ENCODE results near the gene TECTB.

TECTB gene

DNA sequence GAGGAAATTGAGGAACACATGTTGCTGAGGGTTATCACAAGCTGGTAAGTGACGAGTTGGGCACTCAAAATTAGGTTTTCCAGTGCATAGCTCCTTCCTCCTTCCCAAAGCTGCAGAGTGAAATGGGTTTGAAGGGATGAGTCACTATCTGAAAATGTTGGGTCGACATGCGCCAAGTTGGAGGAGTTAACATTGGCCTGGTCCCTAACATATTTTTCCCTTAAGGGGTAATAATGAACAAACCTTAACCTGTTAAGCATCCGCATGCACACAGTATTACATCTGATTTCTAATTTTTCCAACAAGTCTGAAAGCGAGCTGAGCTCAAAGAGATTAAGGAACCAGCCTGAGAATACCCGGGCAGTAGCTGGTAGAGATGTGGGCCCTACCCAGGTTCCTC, 20.7 kb upstream of the TECTB start:
- no peak overlapping the region for H3K4me2 ChIP-seq (ENCODE audit: low read length)
- H3K27ac ChIP-seq (ENCODE audit: low read depth, low read length), result no peak overlapping the region

DNA sequence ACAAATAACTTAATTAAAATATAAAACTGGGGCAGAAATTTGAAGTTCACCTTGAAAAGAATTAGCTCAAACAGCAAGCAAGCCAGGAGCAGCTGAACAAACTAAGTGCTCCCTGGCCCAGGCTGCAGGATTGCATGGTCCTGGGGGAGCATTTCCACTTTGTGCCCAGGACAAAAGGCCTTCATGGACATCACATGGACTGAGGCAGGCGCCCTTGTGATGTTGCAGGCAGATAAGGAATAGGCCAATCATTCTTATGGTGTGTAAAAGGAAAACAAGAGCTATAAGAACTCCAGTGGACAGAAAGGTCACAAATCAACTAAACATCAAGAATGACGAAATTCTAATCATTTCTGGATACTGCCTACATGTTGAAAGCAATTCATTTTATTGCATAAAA, 17.5 kb upstream of the TECTB start:
- H3K4me3 ChIP-seq (ENCODE audit: low read length), result no peak overlapping the region
- H3K27ac ChIP-seq (ENCODE audit: low read depth, low read length), result no peak overlapping the region
- H3K9me2 ChIP-seq (replicated peaks; ENCODE audit: control insufficient read depth, low read length), result no peaks in the 10 kb centered on the region
- no peaks in the 10 kb centered on the region for H3K4me1 ChIP-seq (ENCODE audit: control insufficient read depth, low read length)
- no peaks in the 10 kb centered on the region for H3K79me2 ChIP-seq (ENCODE audit: control insufficient read depth, low read length)
- no peaks in the 10 kb centered on the region for H3K36me3 ChIP-seq (ENCODE audit: control insufficient read depth, low read length)
- H3F3A ChIP-seq (ENCODE audit: control insufficient read depth, insufficient read depth), result no peaks in the 10 kb centered on the region
- no peaks in the 10 kb centered on the region for H4K20me1 ChIP-seq (ENCODE audit: control insufficient read depth, insufficient read depth, low read depth, low read length)
- no peaks in the 10 kb centered on the region for H3K9me3 ChIP-seq (ENCODE audit: control insufficient read depth, insufficient read depth, low read length)
- no peak for TF ChIP-seq EZH2phosphoT487 (IDR thresholded peaks at IDR 0.05; ENCODE audit: borderline replicate concordance, low read length)
- TF ChIP-seq, protein P1, sequence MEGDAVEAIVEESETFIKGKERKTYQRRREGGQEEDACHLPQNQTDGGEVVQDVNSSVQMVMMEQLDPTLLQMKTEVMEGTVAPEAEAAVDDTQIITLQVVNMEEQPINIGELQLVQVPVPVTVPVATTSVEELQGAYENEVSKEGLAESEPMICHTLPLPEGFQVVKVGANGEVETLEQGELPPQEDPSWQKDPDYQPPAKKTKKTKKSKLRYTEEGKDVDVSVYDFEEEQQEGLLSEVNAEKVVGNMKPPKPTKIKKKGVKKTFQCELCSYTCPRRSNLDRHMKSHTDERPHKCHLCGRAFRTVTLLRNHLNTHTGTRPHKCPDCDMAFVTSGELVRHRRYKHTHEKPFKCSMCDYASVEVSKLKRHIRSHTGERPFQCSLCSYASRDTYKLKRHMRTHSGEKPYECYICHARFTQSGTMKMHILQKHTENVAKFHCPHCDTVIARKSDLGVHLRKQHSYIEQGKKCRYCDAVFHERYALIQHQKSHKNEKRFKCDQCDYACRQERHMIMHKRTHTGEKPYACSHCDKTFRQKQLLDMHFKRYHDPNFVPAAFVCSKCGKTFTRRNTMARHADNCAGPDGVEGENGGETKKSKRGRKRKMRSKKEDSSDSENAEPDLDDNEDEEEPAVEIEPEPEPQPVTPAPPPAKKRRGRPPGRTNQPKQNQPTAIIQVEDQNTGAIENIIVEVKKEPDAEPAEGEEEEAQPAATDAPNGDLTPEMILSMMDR (IDR thresholded peaks at IDR 0.05; ENCODE audit: low read depth, low read length, poor library complexity, severe bottlenecking), result no peak
- H3K27me3 ChIP-seq (ENCODE audit: control insufficient read depth, low read length), result no peaks in the 10 kb centered on the region
- no peak overlapping the region for H3K4me2 ChIP-seq (ENCODE audit: low read length)

More for the DNA sequence above, 20.7 kb upstream of the TECTB start:
- no peaks in the 10 kb centered on the region for H4K20me1 ChIP-seq (ENCODE audit: control insufficient read depth, insufficient read depth, low read depth, low read length)
- no peaks in the 10 kb centered on the region for H3K79me2 ChIP-seq (ENCODE audit: control insufficient read depth, low read length)
- H3K27me3 ChIP-seq (ENCODE audit: control insufficient read depth, low read length), result no peaks in the 10 kb centered on the region
- no peaks in the 10 kb centered on the region for H3K9me3 ChIP-seq (ENCODE audit: control insufficient read depth, insufficient read depth, low read length)
- no peak overlapping the region for H3K4me3 ChIP-seq (ENCODE audit: low read length)
- TF ChIP-seq, protein P1 (IDR thresholded peaks at IDR 0.05; ENCODE audit: low read depth, low read length, poor library complexity, severe bottlenecking), result no peak
- no peak for TF ChIP-seq EZH2phosphoT487 (IDR thresholded peaks at IDR 0.05; ENCODE audit: borderline replicate concordance, low read length)
- H3F3A ChIP-seq (ENCODE audit: control insufficient read depth, insufficient read depth), result no peaks in the 10 kb centered on the region
- H3K9me2 ChIP-seq (replicated peaks; ENCODE audit: control insufficient read depth, low read length), result no peaks in the 10 kb centered on the region
- no peaks in the 10 kb centered on the region for H3K4me1 ChIP-seq (ENCODE audit: control insufficient read depth, low read length)
- no peaks in the 10 kb centered on the region for H3K36me3 ChIP-seq (ENCODE audit: control insufficient read depth, low read length)

GRCh38 chr10:112269266-112269665, 13.9 kb upstream of the TECTB start:
- no peaks in the 10 kb centered on the region for H3K79me2 ChIP-seq (ENCODE audit: control insufficient read depth, low read length)
- H3F3A ChIP-seq (ENCODE audit: control insufficient read depth, insufficient read depth), result no peaks in the 10 kb centered on the region
- H3K9me2 ChIP-seq (replicated peaks; ENCODE audit: control insufficient read depth, low read length), result no peaks in the 10 kb centered on the region
- no peak overlapping the region for H3K4me3 ChIP-seq (ENCODE audit: low read length)
- no peak overlapping the region for H3K4me2 ChIP-seq (ENCODE audit: low read length)
- no peak overlapping the region for H3K27ac ChIP-seq (ENCODE audit: low read depth, low read length)
- H3K27me3 ChIP-seq (ENCODE audit: control insufficient read depth, low read length), result no peaks in the 10 kb centered on the region
- no peaks in the 10 kb centered on the region for H3K9me3 ChIP-seq (ENCODE audit: control insufficient read depth, insufficient read depth, low read length)
- H4K20me1 ChIP-seq (ENCODE audit: control insufficient read depth, insufficient read depth, low read depth, low read length), result no peaks in the 10 kb centered on the region
- no peaks in the 10 kb centered on the region for H3K36me3 ChIP-seq (ENCODE audit: control insufficient read depth, low read length)
- no peak for TF ChIP-seq EZH2phosphoT487 (IDR thresholded peaks at IDR 0.05; ENCODE audit: borderline replicate concordance, low read length)
- TF ChIP-seq, protein P1 (IDR thresholded peaks at IDR 0.05; ENCODE audit: low read depth, low read length, poor library complexity, severe bottlenecking), result no peak
- H3K4me1 ChIP-seq (ENCODE audit: control insufficient read depth, low read length), result no peaks in the 10 kb centered on the region

DNA sequence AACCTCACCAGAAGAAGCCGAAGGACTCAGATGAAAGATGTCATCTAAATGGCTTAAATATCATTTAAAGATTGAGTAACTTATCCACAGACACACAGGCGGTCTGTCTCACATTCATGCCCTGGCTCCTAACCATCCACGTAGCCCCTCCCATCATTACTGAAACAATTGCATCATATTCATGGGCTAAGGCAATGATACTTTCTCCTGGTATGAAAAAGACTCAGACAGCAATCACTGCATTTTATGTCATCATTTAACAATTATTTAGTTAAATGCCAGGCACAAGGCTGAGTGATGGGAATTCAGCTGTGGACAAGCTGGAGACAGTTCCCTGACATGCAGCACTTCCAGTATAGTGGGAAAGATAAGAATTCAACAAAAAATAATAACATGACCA, 11.2 kb upstream of the TECTB start:
- Histone ChIP-seq H3K27me3 (ENCODE audit: control insufficient read depth, low read length) (no peaks in the 10 kb centered on the region), H3K36me3 (ENCODE audit: control insufficient read depth, low read length) (no peaks in the 10 kb centered on the region), H4K20me1 (ENCODE audit: control insufficient read depth, insufficient read depth, low read depth, low read length) (no peaks in the 10 kb centered on the region), H3K79me2 (ENCODE audit: control insufficient read depth, low read length) (no peaks in the 10 kb centered on the region), H3K9me3 (ENCODE audit: control insufficient read depth, insufficient read depth, low read length) (no peaks in the 10 kb centered on the region), H3K4me2 (ENCODE audit: low read length) (no peak overlapping the region), H3K4me1 (ENCODE audit: control insufficient read depth, low read length) (no peaks in the 10 kb centered on the region), H3K27ac (ENCODE audit: low read depth, low read length) (no peak overlapping the region), H3K4me3 (ENCODE audit: low read length) (no peak overlapping the region), H3F3A (ENCODE audit: control insufficient read depth, insufficient read depth) (no peaks in the 10 kb centered on the region), H3K9me2 (replicated peaks; ENCODE audit: control insufficient read depth, low read length) (no peaks in the 10 kb centered on the region)
- TF ChIP-seq EZH2phosphoT487 (IDR thresholded peaks at IDR 0.05; ENCODE audit: borderline replicate concordance, low read length), result no peak
- TF ChIP-seq, protein P1 (IDR thresholded peaks at IDR 0.05; ENCODE audit: low read depth, low read length, poor library complexity, severe bottlenecking), result no peak
